Naive thymus-derived CD8-positive, alpha-beta T cell (primary cell): ENCODE results near the gene TENT5C. TPM values are rescaled to one million over a fixed set of nuclear protein-coding genes. Genes with fewer than 3 reads are reported as not detected.

Experiments used
- ATAC-seq, 2 donors: fragments of 150-1000 bp; cut with Tn5 transposase in 1 of 2; sonication (Bioruptor Pico), chemical (Tn5 transposase) in 1 of 2; 1 replicate in 1 of 2; 2 replicates in 1 of 2; pipeline ENCODE4 v1.10.0; 2021; ENCODE audit warnings: mild to moderate bottlenecking in 2 of 2, moderate library complexity in 2 of 2
- POLR2A ChIA-PET: fragments of 350-600 bp; sonication (Branson Sonifier 250); formaldehyde crosslinking; loops from one replicate; lab custom pipeline; 2021; ENCODE audit warnings: antibody characterized with exemption; lab: Charles Lee
- DNase-seq, 10 donors: peaks; one replicate each; pipeline versions ENCODE4 v3.0.0 to v3.0.0-alpha.2; 2020 to 2022
- H3K27ac Mint-ChIP-seq, 10 donors: one replicate each; pipeline ENCODE4 v1.8.0; 2020 to 2022; ENCODE audit warnings: mild to moderate bottlenecking in 10 of 10, mixed read lengths in 10 of 10, moderate library complexity in 4 of 10, inconsistent platforms in 1 of 10
- H3K27me3 Mint-ChIP-seq, 5 donors: one replicate each; pipeline ENCODE4 v1.8.0; 2021 to 2022; ENCODE audit warnings: mixed read lengths in 5 of 5
- H3K36me3 Mint-ChIP-seq, 3 donors: one replicate each; pipeline ENCODE4 v1.8.0; 2020 to 2022; ENCODE audit warnings: mixed read lengths in 3 of 3, mild to moderate bottlenecking in 2 of 3, inconsistent platforms in 1 of 3
- H3K4me1 Mint-ChIP-seq, 4 donors: one replicate each; pipeline ENCODE4 v1.8.0; 2021 to 2022; ENCODE audit warnings: mixed read lengths in 4 of 4
- H3K4me3 Mint-ChIP-seq, 10 donors: one replicate each; pipeline ENCODE4 v1.8.0; 2020 to 2022; ENCODE audit warnings: mild to moderate bottlenecking in 10 of 10, mixed read lengths in 10 of 10, moderate library complexity in 6 of 10, inconsistent platforms in 1 of 10
- H3K9me3 Mint-ChIP-seq, 9 donors: one replicate each; pipeline ENCODE4 v1.8.0; 2020 to 2022; ENCODE audit warnings: mixed read lengths in 9 of 9, mild to moderate bottlenecking in 3 of 9, inconsistent platforms in 1 of 9, moderate library complexity in 1 of 9
- polyA plus RNA-seq, 3 donors: library from polyadenylated mRNA; unstranded; fragments of 300-500 nt; fragmentation: Illumina TruSeq; gene quantifications; one replicate each; pipeline ENCODE4 v1.2.3, GENCODE V29; 2021
- total RNA-seq, 8 experiments: library from RNA in 2 of 8; stranded (reverse) in 2 of 8; gene quantifications; one replicate each; pipeline ENCODE4 v1.2.3 and lab custom pipeline; 2021 to 2026

The TENT5C gene
- total and polyA plus RNA-seq, 5 experiments from 2014 or later: 0.19 to 16.2 (median 4.9) TPM

DNA sequence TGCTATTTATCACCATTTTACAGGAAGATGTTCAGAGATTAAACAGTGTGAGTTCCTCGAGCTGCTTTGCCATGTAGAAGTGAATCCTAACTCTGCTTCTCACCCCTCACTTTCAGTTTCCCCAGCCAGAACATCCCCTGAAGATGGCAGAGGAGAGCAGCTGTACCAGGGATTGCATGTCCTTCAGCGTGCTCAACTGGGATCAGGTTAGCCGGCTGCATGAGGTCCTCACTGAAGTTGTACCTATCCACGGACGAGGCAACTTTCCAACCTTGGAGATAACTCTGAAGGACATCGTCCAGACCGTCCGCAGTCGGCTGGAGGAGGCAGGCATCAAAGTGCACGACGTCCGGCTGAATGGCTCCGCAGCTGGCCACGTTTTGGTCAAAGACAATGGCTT lies 16.9 kb downstream of the TENT5C start:
- H3K9me3 Mint-ChIP-seq: no peaks in the 10 kb centered on the region
- H3K27ac Mint-ChIP-seq: no peak overlapping the region
- peak overlapping the region in 1 of 10 donors; percentile 26 for H3K4me3 Mint-ChIP-seq
- POLR2A ChIA-PET: no interaction called here
- H3K4me1 Mint-ChIP-seq: peaks cover 0 to 44% (median 2%) of the 10 kb centered on the region in 4 donors
- ATAC-seq (no peak), DNase-seq (no peak)
- H3K27me3 Mint-ChIP-seq: peaks cover 0 to 27% (median 10%) of the 10 kb centered on the region in 5 donors
- H3K36me3 Mint-ChIP-seq: peaks cover 10 to 36% (median 34%) of the 10 kb centered on the region in 3 donors

- no peak overlapping the region for H3K27ac Mint-ChIP-seq
- H3K27me3 Mint-ChIP-seq: peaks cover 0 to 26% (median 10%) of the 10 kb centered on the region in 5 donors
- ATAC-seq (no peak), DNase-seq (no peak)
- H3K4me1 Mint-ChIP-seq: peaks cover 0 to 43% (median 2%) of the 10 kb centered on the region in 4 donors
- no peak overlapping the region for H3K4me3 Mint-ChIP-seq
- no peaks in the 10 kb centered on the region for H3K9me3 Mint-ChIP-seq
- H3K36me3 Mint-ChIP-seq: peaks cover 10 to 36% (median 34%) of the 10 kb centered on the region in 3 donors
- POLR2A ChIA-PET: no interaction called here
Measured at GRCh38 chr1:117623141-117623540, 17.3 kb downstream of the TENT5C start.

GRCh38 chr1:117623698-117624097 lies 17.9 kb downstream of the TENT5C start:
- Mint-ChIP-seq H3K4me3 (no peak overlapping the region), H3K27me3 (peaks cover 0 to 25% (median 10%) of the 10 kb centered on the region in 5 donors), H3K4me1 (peaks cover 1 to 37% (median 2%) of the 10 kb centered on the region in 4 donors), H3K9me3 (no peaks in the 10 kb centered on the region), H3K27ac (peak overlapping the region in 1 of 10 donors; percentile 71), H3K36me3 (peaks cover 10 to 36% (median 34%) of the 10 kb centered on the region in 3 donors)
- POLR2A ChIA-PET: no interaction called here
- no peak for DNase-seq
- ATAC-seq: no peak

DNA sequence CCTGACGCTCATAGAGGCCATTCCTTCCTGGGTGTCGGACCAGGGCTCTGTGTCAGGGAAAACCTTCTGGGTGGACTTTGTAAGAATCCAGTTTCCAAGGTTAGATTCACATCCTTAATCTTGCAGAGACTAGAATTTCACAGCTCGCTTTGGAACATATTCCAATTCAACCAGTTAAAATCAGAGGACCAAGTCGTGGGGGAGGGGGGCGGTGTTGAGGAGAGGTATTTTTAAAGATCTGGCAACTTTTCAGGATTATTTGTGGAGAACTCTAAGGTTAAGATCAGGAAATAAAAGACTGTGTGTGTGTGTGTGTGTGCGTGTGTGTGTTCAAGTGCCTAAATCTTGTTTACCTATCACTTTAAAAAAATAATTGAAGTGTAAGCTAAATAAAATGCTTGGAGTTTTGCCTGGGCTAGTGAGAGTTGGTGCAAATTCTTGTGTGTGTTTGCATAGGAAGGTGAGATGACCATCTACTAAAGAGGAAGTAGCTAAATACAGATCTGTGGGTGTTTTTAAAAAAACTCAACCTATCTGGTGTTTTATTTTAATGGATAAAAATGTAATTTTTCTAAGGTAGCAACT lies 21.8 kb downstream of the TENT5C start:
- H3K9me3 Mint-ChIP-seq: no peaks in the 10 kb centered on the region
- H3K4me1 Mint-ChIP-seq: peaks cover 2 to 35% (median 10%) of the 10 kb centered on the region in 4 donors
- ATAC-seq (no peak), DNase-seq (no peak)
- H3K27ac Mint-ChIP-seq: peak overlapping the region in 1 of 10 donors; percentile 6
- POLR2A ChIA-PET: no interaction called here
- H3K27me3 Mint-ChIP-seq: peaks cover 0 to 37% (median 22%) of the 10 kb centered on the region in 5 donors
- H3K36me3 Mint-ChIP-seq: peaks cover 16 to 32% (median 28%) of the 10 kb centered on the region in 3 donors
- H3K4me3 Mint-ChIP-seq: no peak overlapping the region

DNA sequence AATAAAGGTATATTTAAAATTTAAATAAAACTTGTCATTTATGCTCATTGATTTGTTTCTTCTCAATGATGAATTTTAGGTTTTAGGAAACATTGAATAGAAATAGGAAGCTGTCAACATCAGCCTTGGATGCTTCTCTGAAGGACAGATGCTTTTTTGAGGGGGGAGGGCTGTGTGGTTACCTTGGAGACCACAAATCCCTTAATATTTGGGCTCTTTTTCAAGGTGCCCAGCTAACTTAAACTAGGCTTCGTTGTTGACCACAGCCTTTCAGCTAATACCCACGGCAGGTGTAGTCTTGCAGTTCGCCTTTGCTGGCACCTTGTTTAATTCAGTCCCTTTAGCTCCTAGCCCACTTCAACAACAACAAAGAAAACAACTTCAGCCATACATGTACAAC lies 22.5 kb downstream of the TENT5C start:
- Mint-ChIP-seq H3K36me3 (peaks cover 12 to 25% (median 21%) of the 10 kb centered on the region in 3 donors), H3K9me3 (no peaks in the 10 kb centered on the region), H3K4me1 (peaks cover 2 to 34% (median 12%) of the 10 kb centered on the region in 4 donors), H3K27me3 (peaks cover 0 to 44% (median 23%) of the 10 kb centered on the region in 5 donors), H3K27ac (no peak overlapping the region), H3K4me3 (no peak overlapping the region)
- ATAC-seq (no peak), DNase-seq (no peak)
- POLR2A ChIA-PET: no interaction called here

GRCh38 chr1:117629625-117630422 lies 24.0 kb downstream of the TENT5C start:
- Mint-ChIP-seq H3K36me3 (peaks cover 6 to 11% (median 7%) of the 10 kb centered on the region in 3 donors), H3K4me1 (peaks cover 2 to 36% (median 12%) of the 10 kb centered on the region in 4 donors), H3K4me3 (no peak overlapping the region), H3K27me3 (peaks cover 0 to 58% (median 26%) of the 10 kb centered on the region in 5 donors), H3K27ac (peak overlapping the region in 3 of 10 donors; percentile 6 to 54 (median 17)), H3K9me3 (no peaks in the 10 kb centered on the region)
- POLR2A ChIA-PET: no interaction called here
- DNase-seq (no peak), ATAC-seq (no peak)

DNA sequence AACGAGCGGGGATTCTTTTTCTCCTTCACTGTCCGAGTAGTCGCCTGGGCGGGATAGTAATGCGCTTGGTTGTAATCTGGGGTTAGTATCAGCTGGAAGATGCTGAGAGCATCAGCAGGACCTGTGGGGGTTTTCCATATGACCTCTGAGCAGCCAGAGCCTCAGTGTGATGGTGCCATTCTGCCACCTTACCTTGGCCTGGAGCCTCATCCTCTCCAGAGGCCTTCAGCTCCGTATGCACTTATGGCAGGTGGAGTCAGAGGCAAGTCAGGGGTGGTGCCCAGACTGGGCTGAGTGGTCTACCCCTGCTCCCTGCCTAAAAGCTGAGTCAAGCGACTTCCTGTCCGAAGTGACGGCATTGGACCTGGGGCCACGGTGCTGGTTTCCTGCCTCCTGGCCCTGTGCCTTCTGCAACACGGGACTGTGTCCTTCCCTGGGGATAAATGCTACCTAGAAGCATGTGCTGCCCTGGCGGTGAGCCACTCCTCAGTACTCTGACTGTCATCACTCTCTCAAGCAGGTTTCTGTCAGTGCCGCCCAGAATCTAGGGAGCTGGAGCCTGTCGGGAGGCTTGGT lies 24.7 kb downstream of the TENT5C start:
- H3K36me3 Mint-ChIP-seq: peaks cover 0 to 6% (median 5%) of the 10 kb centered on the region in 3 donors
- ATAC-seq: no peak
- H3K9me3 Mint-ChIP-seq: no peaks in the 10 kb centered on the region
- H3K27ac Mint-ChIP-seq: no peak overlapping the region
- DNase-seq: no peak
- peaks cover 2 to 35% (median 12%) of the 10 kb centered on the region in 4 donors for H3K4me1 Mint-ChIP-seq
- POLR2A ChIA-PET: interaction anchor here (0.5 kb wide), 1 partner anchor 22 kb away, joined by 3 read pairs; no protein-coding TSS in a partner anchor
- peaks cover 0 to 65% (median 31%) of the 10 kb centered on the region in 5 donors for H3K27me3 Mint-ChIP-seq
- H3K4me3 Mint-ChIP-seq: no peak overlapping the region

DNA sequence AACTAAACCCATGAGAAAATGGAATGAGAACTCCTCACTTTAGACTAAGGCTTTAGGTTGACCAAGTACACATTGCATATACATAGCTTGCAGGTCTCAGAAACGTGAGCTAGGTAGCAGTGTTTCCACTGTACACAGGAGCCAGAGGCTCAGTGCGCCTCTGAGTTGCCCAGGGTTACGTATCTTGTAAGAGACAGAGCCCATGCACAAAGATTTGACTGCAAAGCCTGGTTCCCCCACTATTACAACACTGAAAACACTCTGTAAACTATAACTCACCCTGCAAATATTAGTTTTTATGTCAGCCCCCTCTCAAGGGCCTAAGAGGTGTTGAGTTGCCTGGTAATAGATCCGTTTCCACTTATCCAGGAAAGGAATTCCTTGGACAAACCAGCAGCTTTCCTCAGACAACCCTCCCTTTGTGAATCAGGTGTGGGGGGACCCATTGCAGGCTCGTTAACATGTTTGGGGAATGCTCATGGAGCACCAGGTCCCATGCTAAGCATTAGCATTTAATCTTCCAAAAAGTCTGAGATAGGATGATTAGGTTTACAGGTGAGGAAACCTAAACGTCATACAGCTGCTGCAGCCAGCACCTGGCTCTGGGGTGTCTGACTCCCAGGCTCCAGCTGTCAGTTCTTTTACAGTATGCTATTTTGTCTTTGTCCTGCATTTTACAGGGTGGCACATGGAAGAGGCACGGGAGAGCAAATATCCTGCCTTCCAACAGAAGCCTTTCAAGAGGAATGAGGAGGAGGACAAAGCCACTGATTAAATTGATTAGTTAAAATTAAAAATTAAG lies 25.7 kb downstream of the TENT5C start:
- no peak for DNase-seq
- Mint-ChIP-seq H3K27me3 (peaks cover 2 to 75% (median 36%) of the 10 kb centered on the region in 5 donors), H3K4me1 (peaks cover 5 to 44% (median 15%) of the 10 kb centered on the region in 4 donors), H3K4me3 (no peak overlapping the region), H3K36me3 (peaks cover 0 to 6% (median 5%) of the 10 kb centered on the region in 3 donors), H3K9me3 (no peaks in the 10 kb centered on the region), H3K27ac (no peak overlapping the region)
- POLR2A ChIA-PET: no interaction called here
- peak in 1 of 2 donors; percentile 36 for ATAC-seq

DNA sequence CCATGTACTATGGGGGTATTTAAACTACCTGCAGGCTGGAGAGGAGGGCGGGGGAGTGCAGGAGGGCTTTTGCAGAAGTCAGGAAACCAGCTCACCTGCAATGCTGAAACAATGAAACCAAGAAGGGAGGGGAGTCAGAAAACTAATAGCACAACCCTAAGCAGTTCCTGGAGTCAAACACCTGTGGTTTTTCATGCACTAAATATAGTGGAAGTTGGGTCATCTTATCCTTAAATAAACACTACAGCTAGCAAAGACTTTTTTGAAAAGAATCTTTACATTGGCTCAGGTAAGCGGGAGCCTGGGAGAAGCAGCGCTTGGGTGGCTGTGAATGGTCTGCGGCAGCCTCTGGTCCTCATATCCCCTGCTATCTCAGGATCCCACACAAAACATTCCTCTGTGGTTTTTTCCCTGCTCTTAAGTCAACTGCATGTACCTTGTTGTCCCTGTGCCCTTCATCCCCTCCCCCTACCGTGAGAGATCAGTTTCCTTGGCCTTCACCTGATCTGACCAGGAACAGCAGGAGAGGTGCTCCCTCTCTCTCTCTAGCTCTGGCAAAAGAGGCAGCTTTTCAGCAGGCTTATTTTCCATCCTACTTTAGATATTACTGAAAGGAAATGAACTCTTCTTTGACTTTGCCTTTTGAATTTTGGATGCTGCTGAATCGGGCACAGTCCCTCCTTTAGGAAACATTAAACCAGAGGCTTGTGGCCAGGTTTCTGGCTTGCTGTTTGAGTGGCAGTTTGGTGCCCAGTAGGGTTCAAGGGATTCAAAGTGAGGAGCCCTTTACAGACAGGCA lies 26.6 kb downstream of the TENT5C start:
- Mint-ChIP-seq H3K4me3 (no peak overlapping the region), H3K36me3 (peaks cover 0 to 6% (median 5%) of the 10 kb centered on the region in 3 donors), H3K4me1 (peaks cover 8 to 42% (median 18%) of the 10 kb centered on the region in 4 donors), H3K27ac (no peak overlapping the region), H3K27me3 (peaks cover 3 to 81% (median 34%) of the 10 kb centered on the region in 5 donors), H3K9me3 (no peaks in the 10 kb centered on the region)
- POLR2A ChIA-PET: interaction anchor here (0.5 kb wide), 1 partner anchor 773 kb away, joined by 3 read pairs; no protein-coding TSS in a partner anchor
- no peak for ATAC-seq
- DNase-seq: no peak

DNA sequence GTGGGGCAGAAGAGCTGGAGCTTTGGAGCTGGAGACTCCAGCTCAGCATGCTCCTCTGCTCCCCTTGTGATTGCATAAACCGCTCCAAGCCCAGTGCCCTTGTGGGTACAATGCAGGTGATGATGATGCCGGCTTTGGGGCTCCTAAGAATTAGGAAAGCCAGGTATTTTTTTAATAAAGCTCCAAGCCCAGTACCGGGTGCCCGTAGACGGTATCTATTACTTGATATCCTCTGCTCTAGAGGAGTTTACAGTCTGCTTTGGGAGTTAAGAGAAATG lies 27.2 kb downstream of the TENT5C start:
- POLR2A ChIA-PET: no interaction called here
- Mint-ChIP-seq H3K4me3 (no peak overlapping the region), H3K36me3 (peaks cover 0 to 6% (median 5%) of the 10 kb centered on the region in 3 donors), H3K27ac (no peak overlapping the region), H3K9me3 (no peaks in the 10 kb centered on the region), H3K27me3 (peaks cover 3 to 81% (median 38%) of the 10 kb centered on the region in 5 donors), H3K4me1 (peaks cover 8 to 39% (median 17%) of the 10 kb centered on the region in 4 donors)
- DNase-seq (no peak), ATAC-seq (no peak)

GRCh38 chr1:117633423-117633822 lies 27.6 kb downstream of the TENT5C start:
- Mint-ChIP-seq H3K4me1 (peaks cover 8 to 39% (median 17%) of the 10 kb centered on the region in 4 donors), H3K4me3 (no peak overlapping the region), H3K27ac (no peak overlapping the region), H3K27me3 (peaks cover 3 to 84% (median 41%) of the 10 kb centered on the region in 5 donors), H3K9me3 (no peaks in the 10 kb centered on the region), H3K36me3 (peaks cover 0 to 6% (median 5%) of the 10 kb centered on the region in 3 donors)
- DNase-seq (no peak), ATAC-seq (no peak)
- POLR2A ChIA-PET: no interaction called here
